Esophagus muscularis mucosa (tissue), 4 donors: Measurements from ENCODE around the gene PET100. TPM values are rescaled to one million over a fixed set of nuclear protein-coding genes. Genes with fewer than 3 reads are reported as not detected.

ENCODE experiments used
- DNase-seq: peaks from one replicate; pipeline ENCODE4 v3.0.0-alpha.2; 2017; ENCODE audit errors: extremely low spot score
- H3K27ac ChIP-seq, 4 donors: fragments of 200-600 bp; sonication (generic); replicated peaks in 1 of 4; 1 replicate in 3 of 4; 2 replicates in 1 of 4; pipeline ENCODE4 v1.5.1; 2016 to 2019; ENCODE audit warnings: mild to moderate bottlenecking in 1 of 4
- H3K27me3 ChIP-seq, 4 donors: fragments of 200-600 bp; sonication (generic); one replicate each; pipeline versions ENCODE4 v1.5.1 to v1.6.0; 2016 to 2019
- H3K36me3 ChIP-seq, 4 donors: fragments of 200-600 bp; sonication (generic); one replicate each; pipeline ENCODE4 v1.5.1; 2016 to 2019
- H3K4me1 ChIP-seq, 4 donors: fragments of 200-600 bp; sonication (generic); one replicate each; pipeline ENCODE4 v1.5.1; 2016 to 2019
- H3K4me3 ChIP-seq, 4 donors: fragments of 200-600 bp; sonication (generic); 1 replicate in 2 of 4; 2 replicates in 2 of 4; pipeline ENCODE4 v1.5.1; 2016 to 2019; ENCODE audit warnings: mild to moderate bottlenecking in 4 of 4, moderate library complexity in 1 of 4
- H3K9me3 ChIP-seq, 4 donors: fragments of 200-600 bp; sonication (generic); 1 replicate in 3 of 4; 2 replicates in 1 of 4; pipeline ENCODE4 v1.5.1; 2016 to 2019
- EP300 ChIP-seq: sonication (generic); formaldehyde crosslinking; IDR thresholded peaks from one replicate; pipeline ENCODE4 v1.6.1; 2017; ENCODE audit warnings: antibody characterized with exemption
- POLR2A ChIP-seq: fragments of 450-650 bp; IDR thresholded peaks from one replicate; pipeline ENCODE4 v1.6.1; 2017; ENCODE audit warnings: antibody characterized with exemption, moderate library complexity, mild to moderate bottlenecking, low read depth
- POLR2AphosphoS5 ChIP-seq, 2 donors: sonication (generic); formaldehyde crosslinking; IDR thresholded peaks; one replicate each; pipeline ENCODE4 v1.6.1; 2017; ENCODE audit warnings: antibody characterized with exemption in 2 of 2
- WGBS: methylation state at CpG from one replicate; pipeline ENCODE4 v1.1.5; 2018; 5-methylcytosine and 5-hydroxymethylcytosine counted together
- intact Hi-C: fragments of 100-400 bp; cut with DNase I; formaldehyde crosslinking; loops from one replicate; pipeline ENCODE4 v1.15.1; 2023
- total RNA-seq, 4 donors: library from RNA; depleted of rRNA; stranded (reverse); fragments of >200 nt; gene quantifications; one replicate each; pipeline versions ENCODE4 v1.1.0 to v1.2.1, GENCODE V29; 2016
- TF ChIP-seq, protein P1 (sequence below), 3 experiments: fragments of 200-600 bp in 2 of 3; fragments of 450-650 bp in 1 of 3; sonication (generic) in 2 of 3; IDR thresholded peaks; one replicate each; pipeline ENCODE4 v1.5.1; 2017 to 2019; ENCODE audit warnings: antibody characterized with exemption in 3 of 3, mild to moderate bottlenecking in 2 of 3, moderate library complexity in 1 of 3

The PET100 gene
- total RNA-seq, 4 donors from 2014 or later: 19.5 to 80.9 (median 26.2) TPM

DNA sequence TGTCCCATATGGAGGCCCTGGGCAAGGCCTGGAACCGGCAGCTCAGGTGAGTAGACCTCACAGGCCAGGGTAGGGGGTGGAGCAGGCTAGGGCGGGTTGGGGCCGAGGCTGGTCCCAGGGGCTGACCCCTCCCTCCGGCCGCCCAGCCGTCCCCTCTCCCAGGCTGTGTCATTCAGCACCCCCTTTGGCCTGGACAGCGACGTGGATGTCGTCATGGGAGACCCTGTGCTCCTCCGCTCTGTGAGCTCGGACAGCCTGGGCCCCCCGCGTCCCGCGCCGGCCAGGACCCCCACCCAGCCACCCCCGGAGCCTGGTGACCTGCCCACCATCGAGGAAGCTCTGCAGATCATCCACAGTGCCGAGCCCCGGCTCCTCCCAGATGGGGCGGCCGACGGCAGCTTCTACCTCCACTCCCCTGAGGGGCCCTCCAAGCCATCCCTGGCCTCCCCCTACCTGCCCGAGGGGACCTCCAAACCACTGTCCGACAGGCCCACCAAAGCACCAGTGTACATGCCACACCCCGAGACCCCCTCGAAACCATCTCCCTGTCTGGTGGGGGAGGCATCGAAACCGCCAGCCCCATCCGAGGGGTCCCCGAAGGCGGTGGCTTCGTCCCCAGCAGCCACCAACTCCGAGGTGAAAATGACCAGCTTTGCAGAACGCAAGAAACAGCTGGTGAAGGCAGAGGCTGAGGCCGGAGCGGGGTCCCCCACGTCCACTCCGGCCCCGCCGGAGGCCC lies 17.9 kb upstream of the PET100 start:
- intact Hi-C loops: no loop called here
- 89% methylated on average over 14 of the region's 41 CpGs for WGBS
- no peaks in the 10 kb centered on the region for H3K9me3 ChIP-seq
- H3K27me3 ChIP-seq: peaks cover 0 to 14% (median 0%) of the 10 kb centered on the region in 4 donors
- no peak overlapping the region for H3K4me3 ChIP-seq
- no peaks in the 10 kb centered on the region for H3K36me3 ChIP-seq
- TF ChIP-seq POLR2AphosphoS5 (IDR thresholded peaks at IDR 0.05) (no peak), POLR2A (no peak), EP300 (no peak)
- TF ChIP-seq, protein P1, sequence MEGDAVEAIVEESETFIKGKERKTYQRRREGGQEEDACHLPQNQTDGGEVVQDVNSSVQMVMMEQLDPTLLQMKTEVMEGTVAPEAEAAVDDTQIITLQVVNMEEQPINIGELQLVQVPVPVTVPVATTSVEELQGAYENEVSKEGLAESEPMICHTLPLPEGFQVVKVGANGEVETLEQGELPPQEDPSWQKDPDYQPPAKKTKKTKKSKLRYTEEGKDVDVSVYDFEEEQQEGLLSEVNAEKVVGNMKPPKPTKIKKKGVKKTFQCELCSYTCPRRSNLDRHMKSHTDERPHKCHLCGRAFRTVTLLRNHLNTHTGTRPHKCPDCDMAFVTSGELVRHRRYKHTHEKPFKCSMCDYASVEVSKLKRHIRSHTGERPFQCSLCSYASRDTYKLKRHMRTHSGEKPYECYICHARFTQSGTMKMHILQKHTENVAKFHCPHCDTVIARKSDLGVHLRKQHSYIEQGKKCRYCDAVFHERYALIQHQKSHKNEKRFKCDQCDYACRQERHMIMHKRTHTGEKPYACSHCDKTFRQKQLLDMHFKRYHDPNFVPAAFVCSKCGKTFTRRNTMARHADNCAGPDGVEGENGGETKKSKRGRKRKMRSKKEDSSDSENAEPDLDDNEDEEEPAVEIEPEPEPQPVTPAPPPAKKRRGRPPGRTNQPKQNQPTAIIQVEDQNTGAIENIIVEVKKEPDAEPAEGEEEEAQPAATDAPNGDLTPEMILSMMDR (IDR thresholded peaks at IDR 0.05): no peak
- H3K27ac ChIP-seq: no peak overlapping the region
- no peak for DNase-seq
- H3K4me1 ChIP-seq: no peaks in the 10 kb centered on the region

DNA sequence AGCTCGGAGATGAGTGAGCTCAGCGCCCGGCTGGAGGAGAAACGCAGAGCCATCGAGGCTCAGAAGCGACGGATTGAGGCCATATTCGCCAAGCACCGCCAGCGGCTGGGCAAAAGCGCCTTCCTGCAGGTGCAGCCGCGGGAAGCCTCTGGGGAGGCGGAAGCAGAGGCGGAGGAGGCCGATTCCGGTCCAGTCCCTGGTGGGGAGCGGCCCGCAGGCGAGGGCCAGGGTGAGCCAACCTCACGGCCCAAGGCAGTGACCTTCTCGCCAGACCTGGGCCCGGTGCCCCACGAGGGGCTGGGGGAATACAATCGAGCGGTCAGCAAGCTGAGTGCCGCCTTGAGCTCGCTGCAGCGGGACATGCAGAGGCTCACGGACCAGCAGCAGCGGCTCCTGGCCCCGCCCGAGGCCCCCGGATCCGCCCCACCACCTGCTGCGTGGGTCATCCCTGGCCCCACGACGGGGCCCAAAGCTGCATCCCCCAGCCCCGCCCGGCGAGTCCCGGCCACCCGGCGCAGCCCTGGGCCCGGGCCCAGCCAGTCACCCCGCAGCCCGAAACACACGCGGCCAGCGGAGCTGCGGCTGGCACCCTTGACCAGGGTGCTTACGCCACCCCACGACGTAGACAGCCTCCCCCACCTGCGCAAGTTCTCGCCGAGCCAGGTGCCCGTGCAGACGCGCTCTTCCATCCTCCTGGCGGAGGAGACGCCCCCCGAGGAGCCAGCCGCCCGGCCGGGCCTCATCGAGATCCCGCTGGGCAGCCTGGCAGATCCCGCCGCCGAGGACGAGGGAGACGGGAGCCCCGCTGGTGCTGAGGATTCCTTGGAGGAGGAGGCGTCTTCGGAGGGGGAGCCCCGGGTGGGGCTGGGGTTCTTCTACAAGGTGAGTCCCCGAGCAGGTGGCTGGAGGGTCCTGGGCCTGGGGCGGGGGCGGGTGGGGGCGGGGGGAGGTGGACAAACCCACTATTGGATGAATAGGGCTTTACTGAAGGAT lies 17.0 kb upstream of the PET100 start:
- peaks cover 0 to 7% (median 2%) of the 10 kb centered on the region in 4 donors for H3K36me3 ChIP-seq
- no peak overlapping the region for H3K27ac ChIP-seq
- H3K4me3 ChIP-seq: no peak overlapping the region
- intact Hi-C loops: no loop called here
- TF ChIP-seq POLR2AphosphoS5 (IDR thresholded peaks at IDR 0.05) (no peak), POLR2A (no peak), EP300 (no peak)
- TF ChIP-seq, protein P1 (IDR thresholded peaks at IDR 0.05): no peak
- H3K4me1 ChIP-seq: no peaks in the 10 kb centered on the region
- no peaks in the 10 kb centered on the region for H3K9me3 ChIP-seq
- H3K27me3 ChIP-seq: peaks cover 0 to 5% (median 0%) of the 10 kb centered on the region in 4 donors
- no peak for DNase-seq
- 91% methylated on average over 53 of the region's 81 CpGs for WGBS

DNA sequence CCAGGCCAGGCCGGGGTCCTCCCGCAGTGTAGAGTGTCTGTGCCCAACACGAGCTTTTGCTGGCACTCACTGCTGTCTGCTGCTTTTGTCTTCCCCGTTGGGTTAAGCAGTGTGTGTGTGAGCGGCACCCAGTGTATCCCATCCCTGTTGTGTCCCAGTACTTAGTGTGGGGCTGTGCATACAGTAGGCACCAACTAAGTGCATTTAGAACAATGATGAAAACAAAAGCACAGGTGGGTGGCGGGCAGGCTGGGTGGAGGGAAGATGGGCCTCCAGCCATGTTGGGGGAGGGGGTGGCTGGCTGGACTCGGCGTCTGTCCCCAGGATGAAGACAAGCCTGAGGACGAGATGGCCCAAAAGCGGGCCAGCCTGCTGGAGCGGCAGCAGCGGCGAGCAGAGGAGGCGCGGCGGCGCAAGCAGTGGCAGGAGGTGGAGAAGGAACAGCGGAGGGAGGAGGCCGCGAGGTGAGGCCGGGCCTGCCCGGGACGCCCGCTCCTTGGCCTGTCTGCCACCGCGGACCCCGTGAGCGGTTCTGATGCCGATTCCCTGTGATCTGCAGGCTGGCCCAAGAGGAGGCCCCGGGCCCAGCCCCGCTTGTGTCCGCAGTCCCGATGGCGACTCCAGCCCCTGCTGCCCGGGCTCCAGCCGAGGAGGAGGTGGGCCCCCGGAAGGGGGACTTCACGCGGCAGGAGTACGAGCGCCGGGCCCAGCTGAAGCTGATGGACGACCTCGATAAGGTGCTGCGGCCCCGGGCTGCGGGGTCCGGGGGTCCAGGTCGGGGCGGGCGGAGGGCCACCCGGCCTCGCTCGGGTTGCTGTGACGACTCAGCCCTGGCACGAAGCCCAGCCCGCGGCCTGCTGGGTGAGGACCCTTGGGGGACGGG lies 14.5 kb upstream of the PET100 start:
- no peak overlapping the region for H3K4me3 ChIP-seq
- peaks cover 12 to 32% (median 21%) of the 10 kb centered on the region in 4 donors for H3K36me3 ChIP-seq
- peaks cover 0 to 10% (median 3%) of the 10 kb centered on the region in 4 donors for H3K4me1 ChIP-seq
- H3K9me3 ChIP-seq: no peaks in the 10 kb centered on the region
- H3K27ac ChIP-seq: no peak overlapping the region
- DNase-seq: no peak
- intact Hi-C loops: no loop called here
- no peaks in the 10 kb centered on the region for H3K27me3 ChIP-seq
- 83% methylated on average over 44 of the region's 59 CpGs for WGBS
- TF ChIP-seq EP300 (no peak), POLR2AphosphoS5 (IDR thresholded peaks at IDR 0.05) (no peak), POLR2A (no peak)
- TF ChIP-seq, protein P1 (IDR thresholded peaks at IDR 0.05): no peak

DNA sequence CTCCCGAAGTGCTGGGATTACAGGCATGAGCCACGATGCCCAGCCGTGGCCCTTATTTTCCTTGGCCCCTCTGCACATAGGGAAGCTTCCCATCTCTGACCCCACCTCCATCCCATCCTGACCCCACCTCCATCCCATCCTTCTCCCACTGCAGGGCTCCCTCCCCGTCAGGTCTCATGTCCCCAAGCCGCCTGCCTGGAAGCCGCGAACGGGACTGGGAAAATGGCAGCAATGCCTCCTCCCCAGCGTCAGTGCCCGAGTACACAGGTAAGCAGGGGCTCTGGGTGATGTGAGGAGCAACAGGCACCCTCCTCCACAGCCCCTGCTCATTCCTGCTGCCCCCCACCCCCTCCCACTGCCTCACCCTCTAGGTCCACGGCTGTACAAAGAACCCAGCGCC lies 12.4 kb upstream of the PET100 start:
- no peak for TF ChIP-seq EP300
- no peak for TF ChIP-seq POLR2A
- TF ChIP-seq, protein P1 (IDR thresholded peaks at IDR 0.05): no peak
- TF ChIP-seq POLR2AphosphoS5 (IDR thresholded peaks at IDR 0.05): no peak
- Histone ChIP-seq H3K4me3 (no peak overlapping the region), H3K27ac (no peak overlapping the region), H3K9me3 (no peaks in the 10 kb centered on the region), H3K27me3 (no peaks in the 10 kb centered on the region), H3K4me1 (peaks cover 0 to 10% (median 3%) of the 10 kb centered on the region in 4 donors), H3K36me3 (peaks cover 32 to 53% (median 42%) of the 10 kb centered on the region in 4 donors)
- intact Hi-C loops: no loop called here
- 95% methylated on average over 12 of the region's 12 CpGs for WGBS
- no peak for DNase-seq
